GM21619 (cell line): ENCODE measurements around the gene USP44.

Experiments
- ATAC-seq: cut with Tn5 transposase; IDR thresholded peaks from one replicate; pipeline ENCODE4 v1.9.1; 2021; ENCODE audit not compliant: unreplicated experiment

Gene USP44

GRCh38 chr12:95548539-95549391 lies 2.5 kb downstream of the USP44 start:
- ATAC-seq, result no peak

- no peak for ATAC-seq
Measured at GRCh38 chr12:95548056-95548538, 3.2 kb downstream of the USP44 start.

- no peak for ATAC-seq
Measured at GRCh38 chr12:95547522-95548055, 3.7 kb downstream of the USP44 start.

GRCh38 chr12:95546491-95546813 lies 4.8 kb downstream of the USP44 start:
- ATAC-seq, result no peak

- ATAC-seq, result no peak
Measured at GRCh38 chr12:95545731-95546490, 5.4 kb downstream of the USP44 start.

GRCh38 chr12:95545303-95545702 lies 6.0 kb downstream of the USP44 start:
- no peak for ATAC-seq

- ATAC-seq, result no peak
Measured at GRCh38 chr12:95544756-95545155, 6.5 kb downstream of the USP44 start.

- no peak for ATAC-seq
Measured at GRCh38 chr12:95543305-95543704, 8.0 kb downstream of the USP44 start.

- ATAC-seq, result no peak
Measured at GRCh38 chr12:95541436-95541835, 9.8 kb downstream of the USP44 start.

- no peak for ATAC-seq
Measured at GRCh38 chr12:95538656-95539055, 12.6 kb downstream of the USP44 start.

- ATAC-seq, result no peak
Measured at GRCh38 chr12:95538006-95538405, 13.3 kb downstream of the USP44 start.

- no peak for ATAC-seq
Measured at GRCh38 chr12:95533985-95534384, 17.3 kb downstream of the USP44 start.

GRCh38 chr12:95532851-95533250 lies 18.4 kb downstream of the USP44 start:
- no peak for ATAC-seq

GRCh38 chr12:95529693-95530225 lies 21.5 kb downstream of the USP44 start:
- no peak for ATAC-seq

GRCh38 chr12:95528431-95528830 lies 22.8 kb downstream of the USP44 start:
- no peak for ATAC-seq

- ATAC-seq, result no peak
Measured at GRCh38 chr12:95522692-95523091, 28.6 kb downstream of the USP44 start.

- ATAC-seq, result no peak
Measured at GRCh38 chr12:95520816-95521215, 30.5 kb downstream of the USP44 start.

GRCh38 chr12:95518944-95519343 lies 32.3 kb downstream of the USP44 start:
- no peak for ATAC-seq

GRCh38 chr12:95517246-95517645 lies 34.0 kb downstream of the USP44 start:
- no peak for ATAC-seq

GRCh38 chr12:95516757-95517156 lies 34.5 kb downstream of the USP44 start:
- no peak for ATAC-seq

GRCh38 chr12:95515197-95515596 lies 36.1 kb downstream of the USP44 start:
- no peak for ATAC-seq

GRCh38 chr12:95513599-95513998 lies 37.7 kb downstream of the USP44 start:
- no peak for ATAC-seq
